K562 (cell line): ENCODE measurements around the gene RNPEPL1. TPM values are rescaled to one million over a fixed set of nuclear protein-coding genes. Genes with fewer than 3 reads are reported as not detected.

ENCODE experiments used
- ATAC-seq: fragments of 200-7000 bp; cut with Tn5 transposase; 3 replicates; pipeline ENCODE4 v1.9.1; 2020; ENCODE audit warnings: moderate library complexity
- BruUV-seq: library from RNA; stranded (reverse); fragments of 400-500 nt; replicated peaks from 2 replicates; lab custom pipeline; 2021; lab: Mats Ljungman, UMichigan
- CTCF ChIA-PET: fragments of 300-600 bp; formaldehyde crosslinking; extraction: SDS; loops from one replicate; lab custom pipeline; 2021; ENCODE audit warnings: low intra/inter-chr PET ratio; lab: Yijun Ruan, JAX
- POLR2A ChIA-PET: fragments of 300-600, 350-650 bp; sonication (Branson Sonifier 250); formaldehyde crosslinking; extraction: SDS; loops from one replicate; lab custom pipeline; 2021; ENCODE audit warnings: antibody characterized with exemption, inconsistent platforms; lab: Yijun Ruan, JAX
- DNase-seq, 4 experiments: peaks; one replicate each; pipeline versions ENCODE4 v3.0.0 to v3.0.0-alpha.2; 2011 to 2018; ENCODE audit warnings: low spot score in 3 of 4, mixed read lengths in 3 of 4; ENCODE audit errors: extremely low read depth in 1 of 4
- FAIRE-seq: peaks from 2 replicates; lab custom pipeline; 2011; peaks lifted over from hg19 to GRCh38; lab: Jason Lieb, UNC
- H2AFZ ChIP-seq: 2 replicates; pipeline ENCODE4 v1.6.0; 2011; ENCODE audit warnings: low read depth, low read length, control low read depth, inconsistent platforms
- H3K27ac ChIP-seq: fragments of 200-600 bp; 3 replicates; pipeline ENCODE4 v1.8.0; 2011; ENCODE audit warnings: low read depth, mild to moderate bottlenecking, control low read depth, inconsistent platforms, low read length, moderate library complexity, mixed read lengths; ENCODE audit errors: extremely low read depth
- H3K27me3 ChIP-seq, 2 experiments: fragments of 300-600 bp in 1 of 2; 2 replicates in 1 of 2; 3 replicates in 1 of 2; pipeline versions ENCODE4 v1.6.0 to v1.8.0; 2011; ENCODE audit warnings: inconsistent platforms in 2 of 2, low read length in 2 of 2, mild to moderate bottlenecking in 1 of 2, mixed read lengths in 1 of 2, moderate library complexity in 1 of 2; ENCODE audit not compliant: control insufficient read depth in 2 of 2, insufficient read depth in 2 of 2
- H3K36me3 ChIP-seq: fragments of 300-600 bp; 3 replicates; pipeline ENCODE4 v1.8.0; 2011; ENCODE audit warnings: mild to moderate bottlenecking, low read length, inconsistent platforms; ENCODE audit not compliant: control insufficient read depth, insufficient read depth
- H3K4me1 ChIP-seq, 2 experiments: fragments of 200-600 bp in 1 of 2; replicated peaks in 1 of 2; 2 replicates in 1 of 2; 3 replicates in 1 of 2; pipeline versions ENCODE4 v1.5.1 to v1.8.0; 2011; ENCODE audit warnings: inconsistent platforms in 2 of 2, low read length in 2 of 2, mild to moderate bottlenecking in 1 of 2, mixed read lengths in 1 of 2, moderate library complexity in 1 of 2; ENCODE audit not compliant: control insufficient read depth in 2 of 2, insufficient read depth in 2 of 2
- H3K4me2 ChIP-seq: 2 replicates; pipeline ENCODE4 v1.6.1; 2011; ENCODE audit warnings: low read length, control low read depth, inconsistent platforms, mixed read lengths; ENCODE audit not compliant: insufficient read depth
- H3K4me3 ChIP-seq: fragments of 200-600 bp; sonication (generic), shearing (Covaris generic); 2 replicates; pipeline ENCODE4 v1.5.1; 2016; ENCODE audit warnings: control low read depth, inconsistent platforms
- H3K79me2 ChIP-seq: fragments of 200-600 bp; 3 replicates; pipeline ENCODE4 v1.8.0; 2011; ENCODE audit warnings: low read length, inconsistent platforms; ENCODE audit not compliant: control insufficient read depth, insufficient read depth
- H3K9ac ChIP-seq, 2 experiments: 2 replicates each; pipeline versions ENCODE4 v1.6.0 to v1.6.1; 2011; ENCODE audit warnings: low read depth in 2 of 2, low read length in 2 of 2, control low read depth in 1 of 2, inconsistent platforms in 1 of 2, mild to moderate bottlenecking in 1 of 2, mixed read lengths in 1 of 2; ENCODE audit not compliant: insufficient read depth in 1 of 2
- H3K9me1 ChIP-seq: one replicate; pipeline ENCODE4 v1.6.0; 2011; ENCODE audit warnings: inconsistent platforms, mild to moderate bottlenecking, low read length, moderate library complexity; ENCODE audit not compliant: control insufficient read depth, insufficient read depth
- H3K9me3 ChIP-seq: replicated peaks from 2 replicates; pipeline ENCODE4 v1.5.1; 2011; ENCODE audit warnings: low read depth, low read length, inconsistent platforms; ENCODE audit not compliant: control insufficient read depth, insufficient read depth
- H4K20me1 ChIP-seq: replicated peaks from 2 replicates; pipeline ENCODE4 v1.6.1; 2011; ENCODE audit warnings: low read length, inconsistent platforms, mixed read lengths; ENCODE audit not compliant: control insufficient read depth, insufficient read depth
- HDAC3 ChIP-seq: fragments of 450-650 bp; IDR thresholded peaks from 2 replicates; pipeline ENCODE4 v1.6.1; 2018; ENCODE audit warnings: borderline replicate concordance, mild to moderate bottlenecking, moderate library complexity; ENCODE audit not compliant: partially characterized antibody
- MBD1 ChIP-seq: fragments of 250-450 bp; sonication (Bioruptor Pico); IDR thresholded peaks from 2 replicates; pipeline ENCODE4 v1.8.0; 2022; ENCODE audit warnings: inconsistent platforms
- NFATC3 ChIP-seq: fragments of 450-650 bp; IDR thresholded peaks from 2 replicates; pipeline ENCODE4 v1.6.1; 2017; ENCODE audit warnings: mild to moderate bottlenecking
- POLR3A ChIP-seq: IDR thresholded peaks from 2 replicates; pipeline ENCODE4 v1.6.1; 2011; ENCODE audit warnings: borderline replicate concordance, mild to moderate bottlenecking, moderate library complexity; ENCODE audit not compliant: insufficient read length, insufficient read depth; ENCODE audit errors: extremely low read depth
- SRF ChIP-seq, 2 experiments: fragments of 250-450, 450-650 bp in 1 of 2; sonication (Bioruptor Pico) in 1 of 2; sonication (generic) in 1 of 2; formaldehyde crosslinking; IDR thresholded peaks; 2 replicates each; pipeline versions ENCODE4 v1.5.0 to v1.5.1; 2020 to 2022; ENCODE audit warnings: mild to moderate bottlenecking in 1 of 2, missing genetic modification reagents in 1 of 2
- SRSF9 ChIP-seq: fragments of 200-400 bp; formaldehyde crosslinking; IDR thresholded peaks from 2 replicates; pipeline ENCODE4 v1.6.1; 2017; ENCODE audit warnings: low read depth, low read length, borderline replicate concordance
- WGBS: fragments of 100-300 bp; shearing (Covaris generic); methylation state at CpG from one replicate; pipeline ENCODE4 v1.1.6; 2016; ENCODE audit warnings: low coverage, mixed read lengths; ENCODE audit not compliant: insufficient coverage; ENCODE audit errors: missing lambda C conversion rate; 5-methylcytosine and 5-hydroxymethylcytosine counted together
- in situ Hi-C: fragments of 300-500 bp; cut with MboI; formaldehyde crosslinking; loops from 4 replicates; pipeline ENCODE4 v1.15.0; 2018; ENCODE audit warnings: inconsistent platforms, mixed read lengths
- intact Hi-C: fragments of 100-400 bp; cut with micrococcal nuclease; formaldehyde crosslinking; loops from 2 replicates; pipeline ENCODE4 v1.14.2; 2022
- polyA plus RNA-seq, 8 experiments: library from polyadenylated mRNA; depleted of rRNA in 4 of 8; stranded (reverse) in 5 of 8; unstranded in 3 of 8; fragments of >200 nt; fragmentation: Nextera tagmentation in 2 of 8; fragmentation: Illumina TruSeq in 1 of 8; extraction: Ambion mirVana in 2 of 8; extraction: Trizol in 1 of 8; gene quantifications; 2 replicates each; pipeline versions ENCODE4 v1.2.1 to v1.2.3, GENCODE V29; 2011 to 2014; ENCODE audit warnings: inconsistent platforms in 1 of 8, missing spikeins in 1 of 8
- total RNA-seq, 7 experiments: library from RNA; depleted of rRNA in 6 of 7; stranded (reverse); fragments of >200 nt in 6 of 7; fragmentation: Illumina TruSeq in 2 of 7; extraction: Trizol in 2 of 7; gene quantifications; 2 replicates each; pipeline versions ENCODE4 v1.2.1 to v1.2.3, GENCODE V29; 2011 to 2021; ENCODE audit warnings: low replicate concordance in 1 of 7

The RNPEPL1 gene
- total and polyA plus RNA-seq, 9 of the 15 experiments (the other 6 are each of a cell fraction or from before 2014, with no cell fraction given): 0.07 to 38.7 (median 5.6) TPM

GRCh38 chr2:240563951-240564560 lies 4.2 kb upstream of the RNPEPL1 start:
- in situ Hi-C loops (no loop called here), intact Hi-C loops (loop anchor here (10.0 kb wide), 1 partner anchor 49 kb away; no protein-coding TSS in a partner anchor)
- Histone ChIP-seq H3K4me2 (peak overlapping the region; percentile 84; the same call in 1 of the 2 replicates), H3K79me2 (peaks cover 75% of the 10 kb centered on the region), H4K20me1 (no peaks in the 10 kb centered on the region), H2AFZ (no peak overlapping the region), H3K27ac (peak overlapping the region; percentile 98), H3K9me3 (no peaks in the 10 kb centered on the region), H3K4me1 (peaks cover 43 to 70% of the 10 kb centered on the region in 2 experiments), H3K27me3 (no peaks in the 10 kb centered on the region), H3K4me3 (no peak overlapping the region), H3K9ac (peak overlapping the region; percentile 85 to 92), H3K9me1 (no peaks in the 10 kb centered on the region), H3K36me3 (peaks cover 23% of the 10 kb centered on the region)
- BruUV-seq: no TSS peak
- TF ChIP-seq MBD1 (no peak), SRF (CRISPR knock-in tag; IDR thresholded peaks at IDR 0.05) (no peak), NFATC3 (no peak), POLR3A (no peak), SRSF9 (no peak), HDAC3 (no peak)
- ATAC-seq (no peak), DNase-seq (no peak), FAIRE-seq (no peak)
- ChIA-PET CTCF (no interaction called here), POLR2A (interaction anchor here (4.6 kb wide), 1 partner anchor 23 kb away, joined by 26 read pairs; the partner anchor contains the start of gene CAPN10)
- WGBS: 77% methylated on average over 10 of the region's 12 CpGs
